Kidney epithelial cell (primary cell): ENCODE measurements around the gene TKTL2. TPM values are rescaled to one million over a fixed set of nuclear protein-coding genes. Genes with fewer than 3 reads are reported as not detected.

Source experiments
- DNase-seq: peaks from one replicate; pipeline ENCODE4 v3.0.0-alpha.2; 2010; ENCODE audit warnings: low read depth
- H3K27me3 ChIP-seq: 2 replicates; pipeline ENCODE4 v1.6.0; 2011; ENCODE audit warnings: low read length; ENCODE audit not compliant: control insufficient read depth, insufficient read depth
- H3K36me3 ChIP-seq: 2 replicates; pipeline ENCODE4 v1.5.1; 2011; ENCODE audit warnings: low read length; ENCODE audit not compliant: control insufficient read depth, insufficient read depth
- H3K4me3 ChIP-seq: 2 replicates; pipeline ENCODE4 v1.5.1; 2011; ENCODE audit warnings: low read depth, mild to moderate bottlenecking, control low read depth, low read length
- CTCF ChIP-seq: IDR thresholded peaks from 2 replicates; pipeline ENCODE4 v1.5.1; 2011; ENCODE audit warnings: mild to moderate bottlenecking, moderate library complexity, low read length, control low read depth, inconsistent platforms; ENCODE audit not compliant: insufficient read depth, poor library complexity, severe bottlenecking
- total RNA-seq: library from RNA; depleted of rRNA; stranded (reverse); fragments of >200 nt; gene quantifications from 2 replicates; pipeline ENCODE4 v1.2.3, GENCODE V29; 2015

Gene TKTL2
- total RNA-seq, 1 donor from 2014 or later = not detected

- Histone ChIP-seq H3K27me3 (no peaks in the 10 kb centered on the region), H3K36me3 (no peaks in the 10 kb centered on the region), H3K4me3 (peak within 1 kb of the TSS; percentile 65)
- TF ChIP-seq CTCF = no peak
- peak; percentile 62 for DNase-seq
Observed at GRCh38 chr4:163494360-163495241, 21.0 kb upstream of the TKTL2 start, which contains the start of gene TMA16. Gene TMA16, plus strand, starts transcription at chr4:163494690. Its CDS starts 112 bp downstream, at chr4:163494802.

GRCh38 chr4:163493643-163494359 is 20.2 kb upstream of the TKTL2 start:
- DNase-seq = no peak
- Histone ChIP-seq H3K4me3 (peak overlapping the region; percentile 65), H3K36me3 (no peaks in the 10 kb centered on the region), H3K27me3 (no peaks in the 10 kb centered on the region)
- TF ChIP-seq CTCF = no peak

GRCh38 chr4:163492951-163493504 is 19.5 kb upstream of the TKTL2 start:
- Histone ChIP-seq H3K27me3 (no peaks in the 10 kb centered on the region), H3K36me3 (no peaks in the 10 kb centered on the region), H3K4me3 (no peak overlapping the region)
- TF ChIP-seq CTCF = no peak
- DNase-seq = no peak

- H3K27me3 ChIP-seq = no peaks in the 10 kb centered on the region
- H3K4me3 ChIP-seq = no peak overlapping the region
- no peaks in the 10 kb centered on the region for H3K36me3 ChIP-seq
- no peak for TF ChIP-seq CTCF
- no peak for DNase-seq
Observed at GRCh38 chr4:163489929-163490328, 16.4 kb upstream of the TKTL2 start.

GRCh38 chr4:163486321-163486720 is 12.8 kb upstream of the TKTL2 start:
- no peak for DNase-seq
- H3K36me3 ChIP-seq = no peaks in the 10 kb centered on the region
- no peak overlapping the region for H3K4me3 ChIP-seq
- TF ChIP-seq CTCF = no peak
- H3K27me3 ChIP-seq = no peaks in the 10 kb centered on the region
